ENCODE data around the gene SUGCT.

The SUGCT gene

DNA sequence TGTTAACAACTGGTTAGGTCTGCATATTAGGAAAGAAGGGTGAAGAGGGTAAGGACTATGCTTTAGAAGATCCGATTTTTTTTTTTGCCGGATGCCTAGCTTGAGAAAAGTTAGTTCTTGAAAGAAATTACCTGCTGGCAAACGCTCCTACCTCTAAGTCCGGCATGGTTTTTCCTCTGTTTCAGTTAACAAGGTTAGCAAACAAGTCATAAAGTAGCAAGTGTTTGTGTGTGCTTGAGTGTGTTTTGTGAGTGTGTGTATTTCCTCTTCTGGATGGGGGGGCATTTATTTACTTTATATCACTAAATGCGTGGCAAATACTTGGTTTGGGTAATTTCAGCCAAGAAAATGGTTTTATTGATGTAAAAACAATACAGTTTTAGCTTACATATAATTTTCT lies 195.6 kb downstream of the SUGCT start:
- no peak for DNase-seq (ENCODE audit: low spot score)
- in situ Hi-C loops (cut with MboI; ENCODE audit: low pct_unique_long_range_greater_than_20kb, low sequenced_read_pairs, unreplicated experiment): no loop called here
- TF ChIP-seq, protein P1, sequence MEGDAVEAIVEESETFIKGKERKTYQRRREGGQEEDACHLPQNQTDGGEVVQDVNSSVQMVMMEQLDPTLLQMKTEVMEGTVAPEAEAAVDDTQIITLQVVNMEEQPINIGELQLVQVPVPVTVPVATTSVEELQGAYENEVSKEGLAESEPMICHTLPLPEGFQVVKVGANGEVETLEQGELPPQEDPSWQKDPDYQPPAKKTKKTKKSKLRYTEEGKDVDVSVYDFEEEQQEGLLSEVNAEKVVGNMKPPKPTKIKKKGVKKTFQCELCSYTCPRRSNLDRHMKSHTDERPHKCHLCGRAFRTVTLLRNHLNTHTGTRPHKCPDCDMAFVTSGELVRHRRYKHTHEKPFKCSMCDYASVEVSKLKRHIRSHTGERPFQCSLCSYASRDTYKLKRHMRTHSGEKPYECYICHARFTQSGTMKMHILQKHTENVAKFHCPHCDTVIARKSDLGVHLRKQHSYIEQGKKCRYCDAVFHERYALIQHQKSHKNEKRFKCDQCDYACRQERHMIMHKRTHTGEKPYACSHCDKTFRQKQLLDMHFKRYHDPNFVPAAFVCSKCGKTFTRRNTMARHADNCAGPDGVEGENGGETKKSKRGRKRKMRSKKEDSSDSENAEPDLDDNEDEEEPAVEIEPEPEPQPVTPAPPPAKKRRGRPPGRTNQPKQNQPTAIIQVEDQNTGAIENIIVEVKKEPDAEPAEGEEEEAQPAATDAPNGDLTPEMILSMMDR (IDR thresholded peaks at IDR 0.05; ENCODE audit: extremely low read depth, insufficient read depth, missing control alignments): no peak

DNA sequence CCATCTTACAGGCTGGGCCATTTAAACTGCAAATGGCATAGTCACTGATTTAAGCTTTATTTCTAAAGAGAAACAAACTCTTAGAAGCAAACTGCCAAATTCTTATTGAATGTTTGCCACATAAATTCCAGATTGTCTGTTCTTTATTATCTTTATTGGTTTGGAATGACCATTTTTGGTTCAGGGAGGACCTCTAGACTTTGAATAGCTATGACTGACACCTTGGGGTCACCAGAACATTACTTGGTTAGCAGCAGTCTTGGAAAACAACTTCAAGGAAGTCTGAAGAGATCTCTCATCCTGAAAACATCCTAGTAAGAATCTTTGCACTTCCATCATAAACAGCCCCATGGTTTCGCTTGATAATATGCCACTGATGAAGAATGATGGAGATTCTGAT lies 197.1 kb downstream of the SUGCT start:
- no peak for DNase-seq (ENCODE audit: low spot score)
- TF ChIP-seq, protein P1 (IDR thresholded peaks at IDR 0.05; ENCODE audit: extremely low read depth, insufficient read depth, missing control alignments): no peak
- in situ Hi-C loops (cut with MboI; ENCODE audit: low pct_unique_long_range_greater_than_20kb, low sequenced_read_pairs, unreplicated experiment): no loop called here

DNA sequence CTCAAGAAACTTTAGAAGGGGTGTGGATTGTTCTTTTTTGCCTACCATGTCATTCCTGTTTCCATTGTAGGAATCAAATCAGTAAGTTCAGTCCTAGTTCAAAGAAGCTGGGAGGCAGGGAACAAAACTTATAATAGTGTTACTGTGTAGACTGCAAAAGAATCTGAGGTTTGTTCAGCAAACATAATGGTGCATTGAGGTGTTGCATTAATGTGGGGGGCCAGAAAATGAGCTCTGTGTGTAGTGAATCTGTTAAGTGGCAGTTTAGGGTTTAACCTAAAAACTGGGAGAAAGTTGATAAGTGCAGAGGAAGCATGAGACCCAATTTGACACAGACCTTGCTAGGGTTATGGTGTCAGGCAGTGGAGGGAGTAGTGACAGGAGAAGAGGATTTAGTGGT lies 197.7 kb downstream of the SUGCT start:
- DNase-seq (ENCODE audit: low spot score): no peak
- TF ChIP-seq, protein P1 (IDR thresholded peaks at IDR 0.05; ENCODE audit: extremely low read depth, insufficient read depth, missing control alignments): no peak
- in situ Hi-C loops (cut with MboI; ENCODE audit: low pct_unique_long_range_greater_than_20kb, low sequenced_read_pairs, unreplicated experiment): no loop called here

DNA sequence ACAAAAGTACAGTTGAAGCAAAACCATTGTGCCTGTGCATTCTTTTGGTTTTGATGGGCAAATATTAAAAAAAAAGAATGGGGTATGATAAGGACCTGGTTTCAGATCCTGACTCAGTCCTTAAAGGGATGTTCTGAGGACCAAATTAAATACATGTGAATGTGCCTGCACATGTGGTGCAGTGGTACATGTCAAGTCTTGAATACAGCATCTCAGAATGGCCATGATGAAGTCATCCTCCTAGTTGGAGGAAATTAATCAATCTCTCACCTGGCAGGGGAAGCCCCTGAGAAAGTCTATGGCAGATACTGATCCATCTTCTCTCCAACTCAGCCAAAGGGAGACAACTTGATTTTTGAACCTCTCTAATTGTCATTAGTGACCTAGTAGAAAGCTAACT lies 207.0 kb downstream of the SUGCT start:
- DNase-seq (ENCODE audit: low spot score): no peak
- TF ChIP-seq, protein P1 (IDR thresholded peaks at IDR 0.05; ENCODE audit: extremely low read depth, insufficient read depth, missing control alignments): no peak
- in situ Hi-C loops (cut with MboI; ENCODE audit: low pct_unique_long_range_greater_than_20kb, low sequenced_read_pairs, unreplicated experiment): no loop called here

DNA sequence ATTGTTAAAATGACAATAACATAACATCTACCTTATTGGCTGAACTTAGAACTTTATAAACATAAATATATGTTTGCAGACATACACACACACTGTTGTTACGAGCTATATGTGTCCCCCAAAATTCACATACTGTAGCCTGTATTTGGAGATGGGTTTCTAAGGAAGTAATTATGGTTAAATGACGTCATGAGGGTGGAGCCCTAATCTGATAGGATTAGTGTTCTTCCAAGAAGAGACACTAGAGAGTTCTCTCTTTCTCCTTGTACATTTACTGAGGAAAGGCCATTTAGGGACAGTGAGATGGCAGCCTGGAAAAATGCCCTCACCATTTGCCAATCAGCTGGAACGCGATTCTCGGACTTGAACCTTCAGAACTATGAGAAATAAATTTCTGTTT lies 211.7 kb downstream of the SUGCT start:
- DNase-seq (ENCODE audit: low spot score): no peak
- in situ Hi-C loops (cut with MboI; ENCODE audit: low pct_unique_long_range_greater_than_20kb, low sequenced_read_pairs, unreplicated experiment): no loop called here
- TF ChIP-seq, protein P1 (IDR thresholded peaks at IDR 0.05; ENCODE audit: extremely low read depth, insufficient read depth, missing control alignments): no peak

DNA sequence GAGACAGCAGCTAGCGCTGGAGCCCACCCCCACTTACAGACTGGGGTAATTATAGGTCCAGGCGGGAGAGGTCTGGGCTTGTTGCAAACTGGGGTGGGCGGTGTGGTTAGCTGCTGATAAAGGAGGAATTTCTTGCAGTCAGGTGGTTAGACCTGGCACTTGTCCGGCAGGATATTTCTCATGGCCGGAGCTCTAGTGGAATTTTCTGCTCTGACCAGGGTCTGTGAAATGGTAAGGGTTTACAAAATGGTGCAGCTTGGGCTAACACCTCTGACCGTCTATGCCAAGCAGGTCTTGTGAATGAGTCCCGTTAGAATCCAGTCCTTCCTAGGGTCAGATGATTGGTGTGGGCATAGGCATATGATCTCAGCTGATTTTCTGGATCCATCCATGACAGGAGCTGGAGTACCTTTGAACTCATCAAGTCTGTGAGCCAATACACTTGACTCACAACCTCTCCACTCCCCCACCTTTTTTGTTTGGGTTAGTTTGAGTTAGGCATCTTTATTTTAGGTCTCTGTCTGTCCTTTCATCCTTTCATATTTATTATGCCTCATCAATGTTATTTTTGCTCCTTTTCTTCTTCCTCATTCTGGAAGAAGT lies 213.4 kb downstream of the SUGCT start:
- no peak for DNase-seq (ENCODE audit: low spot score)
- TF ChIP-seq, protein P1 (IDR thresholded peaks at IDR 0.05; ENCODE audit: extremely low read depth, insufficient read depth, missing control alignments): no peak
- in situ Hi-C loops (cut with MboI; ENCODE audit: low pct_unique_long_range_greater_than_20kb, low sequenced_read_pairs, unreplicated experiment): no loop called here

DNA sequence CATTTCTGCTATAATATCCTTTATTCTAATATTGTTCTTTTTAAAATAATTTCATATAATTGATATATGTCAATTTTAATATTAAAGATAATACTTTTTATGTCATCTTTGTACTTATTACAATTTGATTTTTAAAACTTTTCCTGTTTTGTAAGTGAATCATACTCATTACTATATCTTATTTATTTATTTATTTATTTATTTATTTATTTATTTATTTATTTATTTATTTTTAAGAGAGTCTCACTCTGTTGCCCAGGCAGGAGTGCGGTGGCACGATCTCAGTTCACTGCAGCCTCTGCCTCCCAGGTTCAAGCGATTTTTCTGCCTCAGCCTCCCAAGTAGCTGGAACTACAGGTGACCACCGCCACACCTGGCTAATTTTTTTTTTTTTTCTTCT lies 215.3 kb downstream of the SUGCT start:
- no peak for DNase-seq (ENCODE audit: low spot score)
- TF ChIP-seq, protein P1 (IDR thresholded peaks at IDR 0.05; ENCODE audit: extremely low read depth, insufficient read depth, missing control alignments): no peak
- in situ Hi-C loops (cut with MboI; ENCODE audit: low pct_unique_long_range_greater_than_20kb, low sequenced_read_pairs, unreplicated experiment): no loop called here

All from GM13977 (cell line).